Choroid plexus epithelial cell (primary cell): ENCODE measurements around the gene SOX8.

Experiments
- DNase-seq: peaks from one replicate; pipeline ENCODE4 v3.0.0-alpha.2; 2010; ENCODE audit warnings: low read depth
- H3K4me3 ChIP-seq: 2 replicates; pipeline ENCODE4 v1.5.1; 2011; ENCODE audit warnings: low read depth, mild to moderate bottlenecking, control low read depth, low read length, moderate library complexity
- TF ChIP-seq, protein P1 (sequence below): conservative IDR thresholded peaks from 2 replicates; pipeline ENCODE4 v1.5.1; 2011; ENCODE audit warnings: low read depth, mild to moderate bottlenecking, control low read depth, inconsistent platforms, low read length, moderate library complexity

SOX8 gene

GRCh38 chr16:959232-960040, 22.1 kb upstream of the SOX8 start:
- DNase-seq, result no peak
- TF ChIP-seq, protein P1, sequence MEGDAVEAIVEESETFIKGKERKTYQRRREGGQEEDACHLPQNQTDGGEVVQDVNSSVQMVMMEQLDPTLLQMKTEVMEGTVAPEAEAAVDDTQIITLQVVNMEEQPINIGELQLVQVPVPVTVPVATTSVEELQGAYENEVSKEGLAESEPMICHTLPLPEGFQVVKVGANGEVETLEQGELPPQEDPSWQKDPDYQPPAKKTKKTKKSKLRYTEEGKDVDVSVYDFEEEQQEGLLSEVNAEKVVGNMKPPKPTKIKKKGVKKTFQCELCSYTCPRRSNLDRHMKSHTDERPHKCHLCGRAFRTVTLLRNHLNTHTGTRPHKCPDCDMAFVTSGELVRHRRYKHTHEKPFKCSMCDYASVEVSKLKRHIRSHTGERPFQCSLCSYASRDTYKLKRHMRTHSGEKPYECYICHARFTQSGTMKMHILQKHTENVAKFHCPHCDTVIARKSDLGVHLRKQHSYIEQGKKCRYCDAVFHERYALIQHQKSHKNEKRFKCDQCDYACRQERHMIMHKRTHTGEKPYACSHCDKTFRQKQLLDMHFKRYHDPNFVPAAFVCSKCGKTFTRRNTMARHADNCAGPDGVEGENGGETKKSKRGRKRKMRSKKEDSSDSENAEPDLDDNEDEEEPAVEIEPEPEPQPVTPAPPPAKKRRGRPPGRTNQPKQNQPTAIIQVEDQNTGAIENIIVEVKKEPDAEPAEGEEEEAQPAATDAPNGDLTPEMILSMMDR, result no peak
- no peak overlapping the region for H3K4me3 ChIP-seq

DNA sequence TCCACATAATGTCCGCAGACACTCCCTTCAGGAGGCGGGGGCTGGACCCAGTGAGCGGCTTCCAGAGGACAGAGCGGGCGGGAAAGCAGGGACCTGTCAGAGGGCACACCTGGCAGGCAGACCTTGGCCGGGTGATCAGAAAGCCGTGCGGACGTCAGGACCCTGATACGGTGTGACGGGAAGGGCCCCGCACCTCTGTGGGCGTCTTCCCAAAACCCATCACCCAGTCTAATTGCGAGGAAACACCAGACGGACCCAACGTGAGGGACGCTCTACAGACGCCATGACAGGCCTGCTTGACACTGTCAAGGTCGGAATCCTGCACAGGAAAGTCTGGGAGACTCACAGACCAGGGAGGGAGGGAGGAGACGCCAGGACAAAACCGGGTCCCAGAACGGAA, 19.2 kb upstream of the SOX8 start:
- H3K4me3 ChIP-seq, result no peak overlapping the region
- no peak for DNase-seq
- TF ChIP-seq, protein P1, result no peak

- no peak for DNase-seq
- H3K4me3 ChIP-seq, result no peak overlapping the region
- TF ChIP-seq, protein P1, result no peak
Observed at GRCh38 chr16:962901-963814, 18.4 kb upstream of the SOX8 start.

DNA sequence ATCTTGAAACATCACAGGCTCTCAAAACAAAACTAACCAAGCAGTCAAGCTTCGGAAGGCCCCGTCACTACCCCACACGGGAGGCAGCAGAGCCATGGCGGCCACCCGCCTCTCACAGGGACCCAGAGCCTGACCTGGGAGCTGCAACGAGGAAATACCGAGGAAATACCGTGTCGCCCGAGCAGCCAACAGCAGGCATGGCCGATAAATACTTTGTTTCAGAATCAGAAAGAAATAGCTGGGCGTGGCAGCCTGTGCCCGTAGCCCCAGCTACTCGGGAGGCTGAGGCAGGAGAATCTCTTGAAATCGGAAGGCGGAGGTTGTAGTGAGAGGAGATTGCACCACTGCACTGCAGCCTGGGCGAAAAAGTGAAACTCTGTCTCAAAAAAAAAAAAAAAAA, 17.7 kb upstream of the SOX8 start:
- DNase-seq, result no peak
- H3K4me3 ChIP-seq, result no peak overlapping the region
- TF ChIP-seq, protein P1, result no peak

DNA sequence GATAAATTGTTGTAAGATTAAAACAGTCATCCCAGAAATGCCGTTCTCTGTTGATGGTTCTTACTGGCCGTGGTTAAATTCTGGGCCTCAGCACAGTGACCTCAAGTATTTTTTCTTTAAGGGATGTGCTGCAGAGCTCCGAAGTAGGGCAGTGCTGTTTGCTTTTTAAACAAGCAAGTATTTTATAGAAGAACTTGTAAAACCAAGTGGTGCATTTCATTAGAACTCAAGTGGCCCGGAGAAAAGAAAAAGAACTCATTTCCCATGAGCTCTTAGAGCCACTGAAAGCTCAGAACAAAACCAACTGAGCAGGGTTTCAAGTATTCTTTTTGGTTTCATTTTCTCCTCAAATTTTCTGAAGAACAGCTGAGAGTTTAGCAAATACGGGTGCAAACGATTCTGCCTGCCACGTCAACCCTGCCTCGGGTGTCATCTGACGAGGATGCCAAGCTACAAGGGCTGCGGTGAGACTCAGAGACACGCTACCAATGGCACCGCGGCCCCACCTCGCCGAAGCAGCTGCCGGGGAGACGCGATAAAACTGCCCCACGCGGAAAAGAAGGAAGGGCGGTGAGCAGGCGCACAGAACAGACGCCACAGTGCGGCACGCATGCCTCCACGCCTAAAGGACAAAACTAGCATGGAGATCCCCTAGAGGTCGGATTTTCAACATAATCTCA, 17.1 kb upstream of the SOX8 start:
- DNase-seq, result peak; percentile 34
- no peak overlapping the region for H3K4me3 ChIP-seq

DNA sequence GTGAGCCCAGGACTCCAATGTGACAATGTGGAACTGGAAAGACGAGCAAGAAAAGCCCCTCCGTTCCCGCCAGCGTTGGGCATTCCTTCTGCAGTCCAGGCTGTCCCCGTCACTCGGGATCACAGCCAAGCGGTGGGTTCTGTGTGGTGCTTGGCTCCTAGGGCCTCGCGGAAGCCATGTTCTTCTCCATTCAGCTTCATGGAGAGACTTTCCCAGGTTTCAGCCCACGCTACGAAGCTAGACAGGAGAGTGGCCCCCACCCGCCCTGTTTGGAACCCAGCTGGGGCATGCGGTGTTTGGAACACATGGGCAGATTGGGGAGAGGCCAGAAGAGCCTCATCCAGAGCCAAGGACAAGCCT, 16.6 kb upstream of the SOX8 start:
- TF ChIP-seq, protein P1, result no peak
- DNase-seq, result no peak
- H3K4me3 ChIP-seq, result no peak overlapping the region

More for the DNA sequence above, 17.1 kb upstream of the SOX8 start:
- TF ChIP-seq, protein P1, result no peak
